Measurements from ENCODE around the gene STRN3.
A peak's percentile ranks its signal among the peaks of the same experiment; 100 is the strongest.
"Not testable (repeated sequence)": the region's sequence is repeated elsewhere in the genome, so short reads cannot be mapped to it uniquely, and the experiment has no call there.

Gene STRN3

DNA sequence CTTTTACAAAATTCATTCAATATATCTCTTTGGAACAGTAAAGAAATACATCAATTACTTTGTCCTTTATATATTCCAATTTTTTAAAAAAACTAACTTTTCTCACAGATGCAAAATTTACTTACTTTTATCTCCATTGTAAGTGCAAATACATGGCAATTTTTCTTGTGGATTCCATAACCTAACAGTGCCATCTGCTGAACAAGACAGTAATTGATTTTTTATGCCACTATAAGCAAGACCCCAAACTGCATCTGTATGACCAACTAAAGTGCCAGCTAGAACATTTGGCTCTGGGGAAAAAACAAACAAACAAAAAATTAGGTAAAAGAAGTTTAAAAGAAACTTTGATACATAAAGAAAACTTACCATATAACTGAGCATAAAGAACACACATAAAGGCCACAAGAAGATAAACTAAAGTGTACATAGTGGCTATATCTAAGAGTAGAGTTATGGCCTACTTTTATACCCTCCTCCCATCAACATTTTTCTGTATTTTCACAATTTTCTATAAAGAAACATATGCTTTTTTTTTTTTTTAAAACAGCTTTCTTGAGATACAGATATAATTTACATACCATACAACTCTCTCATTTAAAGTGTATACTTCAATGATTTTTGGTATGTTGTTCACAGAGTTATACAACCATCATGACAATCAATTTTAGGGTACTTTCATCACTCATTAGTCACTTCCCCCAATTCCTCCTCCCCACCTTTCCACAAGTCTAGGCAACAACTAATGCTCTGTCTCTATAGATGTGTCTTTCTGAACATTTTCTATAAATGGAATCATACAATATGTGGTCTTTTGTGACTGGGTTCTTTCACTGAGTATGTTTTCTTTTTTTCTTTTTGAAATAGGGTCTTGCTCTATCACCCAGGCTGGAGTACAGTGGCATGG is 119.2 kb downstream of the STRN3 start:
- no peak for DNase-seq

DNA sequence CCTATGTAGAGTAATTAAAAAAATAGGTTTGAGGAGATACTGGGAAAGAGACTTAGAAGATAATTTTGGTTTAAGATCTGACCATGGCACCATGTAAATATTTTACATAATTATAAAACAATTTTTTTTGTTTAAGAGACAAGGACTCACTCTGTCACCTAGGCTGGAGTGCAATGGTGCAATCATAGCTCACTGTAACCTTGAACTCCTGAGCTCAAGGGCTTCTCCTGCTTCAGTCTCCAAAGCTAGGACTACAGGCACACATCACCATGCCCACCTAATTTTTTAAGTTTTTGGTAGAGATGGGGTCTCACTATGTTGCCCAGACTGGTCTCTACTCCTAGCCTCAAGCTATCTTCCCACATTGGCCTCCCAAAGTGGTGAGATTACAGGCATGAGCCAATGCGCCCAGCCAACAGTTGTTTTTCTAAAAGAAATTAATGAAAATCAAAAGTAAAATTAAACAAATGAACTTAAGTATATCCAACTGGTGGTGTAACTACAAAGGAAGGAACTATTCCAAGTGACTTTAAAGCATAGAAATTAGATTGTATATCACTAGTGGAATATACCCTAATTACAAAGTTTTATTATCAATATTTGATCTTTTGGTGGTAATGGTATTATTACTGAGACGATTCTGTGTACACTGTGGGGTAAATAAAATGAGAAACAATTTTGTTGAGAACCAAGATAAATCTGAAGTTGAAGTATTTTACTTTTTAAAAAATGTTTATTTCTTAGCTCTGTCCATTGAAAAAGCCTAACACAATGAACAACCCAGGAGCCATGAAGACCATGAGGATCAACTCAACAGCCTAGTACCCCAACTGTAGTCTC is 122.7 kb downstream of the STRN3 start:
- DNase-seq = no peak

DNA sequence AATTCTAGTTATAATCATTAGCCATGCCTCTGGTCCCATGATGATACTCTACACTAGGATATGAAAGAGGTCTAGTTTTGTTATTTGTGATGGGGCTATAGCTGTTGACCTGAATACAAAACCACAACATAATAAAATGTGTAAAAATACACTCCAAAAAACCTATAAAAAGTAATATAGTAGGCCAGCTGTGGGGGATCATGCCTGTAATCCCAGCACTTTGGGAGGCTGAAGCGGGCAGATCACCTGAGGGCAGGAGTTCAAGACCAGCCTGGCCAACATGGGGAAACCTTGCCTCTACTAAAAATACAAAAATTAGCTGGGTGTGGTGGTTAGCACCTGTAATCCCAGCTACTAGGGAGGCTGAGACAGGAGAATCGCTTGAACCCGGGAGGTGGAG is 129.1 kb downstream of the STRN3 start:
- not testable (repeated sequence) for DNase-seq

DNA sequence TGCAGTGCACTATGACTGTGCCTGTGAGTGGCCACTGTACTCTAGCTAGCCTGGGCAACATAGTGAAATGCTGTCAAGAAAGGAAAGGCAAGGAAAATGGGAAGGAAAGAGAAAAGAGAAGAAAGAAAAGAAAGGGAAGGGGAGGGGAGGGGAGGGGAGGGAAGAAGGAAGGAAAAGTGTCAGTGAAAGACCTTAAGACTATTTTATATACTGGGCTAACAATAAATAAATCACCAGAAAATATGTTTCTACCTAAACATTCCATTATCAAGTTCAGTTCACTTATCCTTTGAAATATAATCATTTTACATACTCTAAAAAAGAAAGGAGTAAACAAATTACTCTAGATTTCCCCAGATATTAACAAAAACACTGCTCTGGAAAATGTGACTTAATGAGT is 129.7 kb downstream of the STRN3 start:
- no peak for DNase-seq

DNA sequence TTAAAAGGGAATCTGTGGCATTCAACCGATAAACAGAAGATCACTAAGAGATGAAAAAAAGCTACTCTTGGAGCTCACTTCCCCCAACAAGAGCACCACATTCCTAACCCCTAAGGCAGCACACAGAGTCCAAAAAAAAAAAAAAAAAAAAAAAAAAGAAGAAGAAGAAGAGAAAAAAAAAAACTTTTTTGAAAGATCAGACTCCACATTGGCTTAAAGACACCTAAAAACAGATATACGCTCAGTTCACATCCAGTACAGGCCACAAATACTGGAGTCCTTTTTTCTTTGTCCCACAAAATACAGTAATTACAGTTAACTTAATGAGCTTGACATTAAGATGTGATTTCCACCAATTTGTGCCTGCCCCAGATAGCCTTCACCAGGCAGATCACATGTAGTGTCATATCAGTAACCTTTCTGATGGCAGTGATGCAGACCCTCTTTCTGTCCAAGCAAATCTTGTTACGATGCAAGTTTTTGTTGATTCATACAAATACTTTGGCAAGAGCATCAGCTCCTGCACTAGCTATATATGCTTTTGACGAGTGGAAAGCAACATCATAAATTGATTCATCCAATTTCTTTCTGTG is 131.2 kb downstream of the STRN3 start:
- DNase-seq = no peak

DNA sequence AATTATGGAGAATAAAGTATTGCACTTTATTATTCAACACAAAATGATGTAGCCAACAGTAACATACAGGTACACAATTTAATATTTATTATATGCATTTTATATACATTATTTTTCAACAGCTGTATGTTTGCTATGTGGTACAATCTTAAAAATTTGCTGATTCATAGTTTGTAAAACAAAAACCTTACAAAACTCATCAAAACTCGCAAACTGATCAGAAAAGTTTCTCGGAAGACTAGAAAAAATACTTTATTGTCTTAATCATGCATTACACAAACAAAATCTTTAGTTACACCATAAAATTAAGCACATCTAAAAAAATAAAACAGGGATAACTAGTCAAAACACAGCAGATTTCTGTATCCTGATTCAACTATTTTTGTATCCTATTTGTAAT is 132.4 kb downstream of the STRN3 start:
- DNase-seq = no peak

DNA sequence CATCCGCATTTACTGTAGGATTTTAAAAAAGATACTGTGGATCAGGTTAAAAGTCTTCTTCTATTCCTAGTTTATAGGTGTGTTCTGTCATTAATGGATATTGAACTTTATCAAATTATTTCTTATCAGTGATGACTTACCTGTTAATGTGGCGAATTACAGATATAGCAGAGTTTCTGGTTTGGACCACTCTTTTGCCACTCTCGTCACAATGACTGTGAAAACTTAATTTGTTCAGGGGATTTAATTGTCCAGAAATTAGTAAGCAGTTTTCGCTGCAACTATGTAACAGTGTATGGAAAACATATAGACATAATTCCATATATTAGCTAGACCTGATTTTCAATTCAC is 137.0 kb downstream of the STRN3 start:
- DNase-seq = no peak

DNA sequence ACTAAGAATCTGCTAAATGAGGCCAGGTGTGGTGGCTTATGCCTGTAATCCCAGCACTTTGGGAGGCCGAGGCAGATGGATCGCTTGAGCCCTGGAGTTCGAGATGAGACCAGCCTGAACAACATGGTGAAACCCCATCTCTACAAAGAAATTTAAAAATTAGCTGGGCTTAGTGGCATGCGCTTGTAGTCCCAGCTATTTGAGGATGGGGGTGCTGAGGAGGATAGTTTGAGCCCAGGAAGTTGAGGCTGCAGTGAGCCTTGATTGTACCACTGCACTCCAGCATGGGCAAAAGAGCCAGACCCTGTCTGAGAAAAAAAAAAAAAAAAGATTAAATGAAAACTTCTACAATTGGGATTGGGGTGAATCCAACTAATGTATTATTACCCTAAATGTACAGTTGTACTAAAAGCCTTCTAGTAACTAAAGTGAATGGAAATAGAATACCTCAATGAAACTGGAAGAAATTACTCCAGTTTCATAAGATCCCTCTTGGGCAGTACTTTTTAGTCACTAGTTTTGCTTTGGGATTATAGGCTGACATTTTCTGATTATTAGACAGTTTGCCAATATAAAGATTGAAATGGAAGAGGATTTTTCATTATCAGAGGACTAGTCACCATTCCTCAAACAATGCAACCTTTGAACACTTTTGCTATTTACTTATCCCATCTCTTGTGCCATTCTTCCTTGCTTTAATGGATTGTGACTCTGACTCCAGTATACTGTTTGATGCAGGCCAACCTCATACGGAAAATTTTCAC is 137.5 kb downstream of the STRN3 start:
- DNase-seq = peak; percentile 47

DNA sequence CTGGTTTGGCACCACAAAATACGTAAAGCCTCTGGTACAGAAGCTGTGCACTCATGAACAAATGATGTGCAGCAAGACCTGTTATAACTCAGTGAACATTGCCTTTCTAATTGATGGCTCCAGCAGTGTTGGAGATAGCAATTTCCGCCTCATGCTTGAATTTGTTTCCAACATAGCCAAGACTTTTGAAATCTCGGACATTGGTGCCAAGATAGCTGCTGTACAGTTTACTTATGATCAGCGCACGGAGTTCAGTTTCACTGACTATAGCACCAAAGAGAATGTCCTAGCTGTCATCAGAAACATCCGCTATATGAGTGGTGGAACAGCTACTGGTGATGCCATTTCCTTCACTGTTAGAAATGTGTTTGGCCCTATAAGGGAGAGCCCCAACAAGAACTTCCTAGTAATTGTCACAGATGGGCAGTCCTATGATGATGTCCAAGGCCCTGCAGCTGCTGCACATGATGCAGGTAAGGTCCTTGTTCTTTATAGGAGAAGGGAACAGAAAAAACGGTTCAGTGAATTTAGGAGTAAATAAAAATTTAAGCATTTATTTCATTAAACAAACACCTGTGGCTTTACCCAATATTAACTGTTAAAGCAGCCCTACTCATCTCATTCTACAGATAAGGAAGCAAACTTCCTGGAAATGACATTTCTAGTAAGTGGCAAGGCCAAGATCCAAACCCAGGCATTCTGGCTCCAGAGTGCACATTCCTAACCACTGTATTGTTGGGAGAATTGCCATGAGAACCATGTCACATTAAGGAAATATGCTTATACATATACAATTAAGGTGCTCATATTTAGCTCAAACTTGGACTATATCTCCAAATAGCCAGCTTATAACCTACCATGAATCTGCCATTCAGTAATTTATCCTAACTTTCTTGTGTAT is 140.1 kb downstream of the STRN3 start:
- DNase-seq = no peak

DNA sequence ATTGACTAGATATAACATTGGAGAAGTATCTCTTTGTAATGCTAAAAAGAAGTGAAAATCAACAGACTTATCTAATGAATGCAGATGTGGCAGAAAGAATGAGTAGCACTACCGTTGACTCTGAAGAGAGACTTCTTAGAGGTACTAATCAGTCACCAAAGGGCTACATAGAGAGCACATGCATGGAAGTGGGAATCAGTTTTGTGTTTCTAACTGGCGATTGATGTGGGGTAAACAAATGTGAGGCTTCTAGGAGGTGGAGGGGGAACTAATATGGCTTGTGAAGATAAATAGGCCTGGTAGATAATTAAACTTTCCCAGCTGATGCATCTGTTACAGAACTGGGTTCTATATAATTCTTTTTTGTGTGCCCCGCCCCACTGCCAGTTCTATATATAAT is 141.3 kb downstream of the STRN3 start:
- no peak for DNase-seq

DNA sequence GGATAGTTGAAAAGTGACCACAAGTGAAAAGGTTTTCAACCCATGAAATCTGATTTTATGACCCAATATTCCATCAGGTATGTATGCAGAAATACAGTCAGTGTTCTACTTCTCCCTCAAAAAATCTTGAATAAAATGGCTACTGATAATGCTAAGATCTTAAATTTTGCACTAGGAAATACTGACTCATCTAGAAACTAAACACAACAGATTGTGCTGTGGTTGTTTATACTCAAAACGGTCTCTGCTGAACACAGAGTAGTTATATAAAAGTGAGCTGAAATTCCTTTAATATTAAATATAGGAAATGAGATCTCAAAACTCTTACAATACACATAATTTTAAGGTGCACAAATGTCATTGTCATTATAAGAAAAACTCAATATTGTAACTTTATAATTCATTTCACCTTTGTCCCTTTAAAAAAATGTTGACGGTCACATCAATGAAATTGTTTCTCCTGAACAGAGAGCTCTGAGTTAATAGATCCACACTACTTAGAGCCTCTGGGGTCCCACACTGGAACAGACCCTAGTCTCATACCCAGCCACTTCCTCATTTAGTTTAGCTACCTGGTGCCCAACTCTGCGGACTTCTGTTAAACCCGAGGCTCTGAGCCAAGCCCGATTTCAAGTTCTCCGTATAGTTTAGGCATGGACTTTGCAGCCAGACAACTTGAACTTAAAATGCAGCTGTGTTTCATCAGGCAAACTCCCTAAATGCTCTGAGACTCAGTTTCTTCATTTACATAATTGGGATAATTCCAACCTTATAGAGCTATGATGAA is 142.5 kb downstream of the STRN3 start:
- no peak for DNase-seq

DNA sequence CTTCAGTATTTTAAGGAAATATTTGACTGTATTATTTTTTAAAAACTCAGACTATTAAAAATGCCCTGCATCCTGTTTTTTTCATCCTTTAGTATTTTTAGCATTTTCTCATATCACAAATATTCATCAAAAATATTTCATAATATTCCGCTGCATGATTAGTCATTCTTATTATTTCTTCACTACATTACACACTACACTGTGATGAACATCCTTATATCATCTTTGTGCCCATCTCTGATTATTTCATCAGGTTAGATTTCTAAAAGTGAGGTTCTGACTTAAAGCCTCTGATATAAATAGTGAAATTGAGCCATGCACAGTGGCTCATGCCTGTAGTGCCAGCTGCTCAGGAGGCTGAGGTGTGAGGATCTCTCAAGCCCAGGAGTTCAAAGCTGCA is 143.7 kb downstream of the STRN3 start:
- no peak for DNase-seq

DNA sequence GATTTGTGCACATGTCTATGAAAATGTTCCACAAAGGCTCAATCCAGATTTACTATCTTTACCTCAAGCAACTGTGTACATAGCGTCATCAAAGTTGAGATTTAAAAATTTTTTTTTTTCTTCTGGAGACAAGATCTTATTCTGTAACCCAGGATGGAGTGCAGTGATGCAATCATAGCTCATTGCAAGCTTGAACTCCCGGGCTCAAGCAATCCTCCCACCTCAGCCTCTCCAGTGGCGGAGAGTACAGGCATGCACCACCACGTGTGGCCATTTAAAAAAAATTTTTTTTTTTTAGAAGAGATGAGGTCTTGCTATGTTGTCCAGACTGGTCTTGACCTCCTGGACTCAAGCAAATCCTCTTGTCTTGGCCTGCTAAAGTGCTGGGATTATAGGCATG is 149.5 kb downstream of the STRN3 start:
- no peak for DNase-seq

DNA sequence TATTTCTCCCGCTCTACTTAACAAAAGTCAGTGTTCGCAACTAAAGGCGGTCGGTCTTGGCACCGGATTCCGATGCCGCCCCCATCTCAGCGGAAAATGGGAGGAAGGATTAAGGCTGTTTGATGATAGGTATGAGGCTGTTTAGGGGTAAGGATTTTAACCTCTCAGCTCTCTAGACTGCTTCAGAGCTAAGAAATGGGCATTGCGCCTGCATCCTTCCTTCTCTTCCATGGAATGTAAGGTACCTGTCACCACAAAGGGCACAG is 150.5 kb downstream of the STRN3 start:
- DNase-seq = no peak

DNA sequence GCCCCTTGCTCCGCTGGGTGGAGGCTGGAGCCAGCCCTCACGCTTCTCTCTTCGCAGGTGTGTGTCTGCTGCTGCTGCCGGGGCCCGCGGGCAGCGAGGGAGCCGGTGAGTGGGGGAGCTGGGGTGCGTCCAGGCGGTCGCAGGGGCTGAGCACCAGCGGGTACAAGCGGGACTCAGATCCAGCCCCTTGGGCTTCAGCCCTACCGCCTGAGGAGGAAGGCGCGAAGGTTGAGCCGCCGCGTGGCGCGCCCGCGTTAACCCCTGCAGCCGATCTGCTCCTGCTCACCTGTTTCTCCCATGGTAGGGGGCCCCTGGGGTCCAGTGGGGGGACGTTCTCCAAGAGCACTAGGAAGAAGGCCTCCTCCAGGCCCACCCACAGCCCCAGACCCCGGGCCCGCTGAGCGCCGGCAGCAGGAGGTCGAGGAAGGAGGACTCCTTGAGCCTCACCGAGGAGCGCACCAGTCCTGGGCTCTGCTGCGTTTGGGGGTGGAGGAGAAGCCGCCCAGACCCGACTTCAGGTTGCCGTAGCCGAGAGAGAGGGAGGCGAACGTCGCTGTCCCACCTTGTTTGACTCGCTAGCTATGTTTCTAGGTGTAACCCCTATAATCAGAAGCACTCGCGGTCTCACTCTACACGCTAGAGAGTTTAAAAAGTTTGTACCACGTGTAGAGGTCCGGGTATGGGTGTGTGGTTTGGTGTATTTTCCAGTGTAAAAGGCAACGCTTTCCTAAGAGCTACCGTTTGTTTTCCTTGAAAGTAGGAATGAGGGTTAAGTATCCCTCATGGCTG is 151.0 kb downstream of the STRN3 start:
- DNase-seq = no peak

DNA sequence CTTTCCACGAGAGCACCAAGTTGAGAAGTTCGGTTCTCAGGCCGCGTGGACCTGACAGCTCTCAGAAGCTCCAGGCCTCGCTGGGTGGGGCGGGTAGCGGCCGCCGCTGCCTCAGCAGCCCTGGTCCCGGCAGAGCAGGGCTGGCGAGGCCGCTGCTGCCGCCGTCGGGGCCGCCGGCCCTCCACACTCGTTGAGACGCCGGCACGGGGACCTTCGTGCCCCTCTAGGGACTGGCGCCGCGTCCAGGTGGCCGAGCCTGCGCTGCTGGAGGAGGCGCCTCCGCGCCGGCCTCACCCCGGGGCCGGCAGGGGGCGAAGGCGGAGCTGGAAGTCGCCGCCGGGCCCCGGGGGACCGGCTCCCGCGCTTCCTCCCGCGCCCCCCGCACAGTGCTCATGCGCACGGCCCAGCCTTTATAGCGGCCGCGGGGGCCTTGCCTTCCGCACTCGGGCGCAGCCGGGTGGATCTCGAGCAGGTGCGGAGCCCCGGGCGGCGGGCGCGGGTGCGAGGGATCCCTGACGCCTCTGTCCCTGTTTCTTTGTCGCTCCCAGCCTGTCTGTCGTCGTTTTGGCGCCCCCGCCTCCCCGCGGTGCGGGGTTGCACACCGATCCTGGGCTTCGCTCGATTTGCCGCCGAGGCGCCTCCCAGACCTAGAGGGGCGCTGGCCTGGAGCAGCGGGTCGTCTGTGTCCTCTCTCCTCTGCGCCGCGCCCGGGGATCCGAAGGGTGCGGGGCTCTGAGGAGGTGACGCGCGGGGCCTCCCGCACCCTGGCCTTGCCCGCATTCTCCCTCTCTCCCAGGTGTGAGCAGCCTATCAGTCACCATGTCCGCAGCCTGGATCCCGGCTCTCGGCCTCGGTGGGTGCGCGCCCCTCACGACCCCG is 151.8 kb downstream of the STRN3 start, which contains the start of gene COCH:
Gene COCH, plus strand, starts transcription at position 440 of the 879 bp plus-strand sequence. Its CDS starts 380 bp downstream, at position 820.
- peak; percentile 31 for DNase-seq

DNA sequence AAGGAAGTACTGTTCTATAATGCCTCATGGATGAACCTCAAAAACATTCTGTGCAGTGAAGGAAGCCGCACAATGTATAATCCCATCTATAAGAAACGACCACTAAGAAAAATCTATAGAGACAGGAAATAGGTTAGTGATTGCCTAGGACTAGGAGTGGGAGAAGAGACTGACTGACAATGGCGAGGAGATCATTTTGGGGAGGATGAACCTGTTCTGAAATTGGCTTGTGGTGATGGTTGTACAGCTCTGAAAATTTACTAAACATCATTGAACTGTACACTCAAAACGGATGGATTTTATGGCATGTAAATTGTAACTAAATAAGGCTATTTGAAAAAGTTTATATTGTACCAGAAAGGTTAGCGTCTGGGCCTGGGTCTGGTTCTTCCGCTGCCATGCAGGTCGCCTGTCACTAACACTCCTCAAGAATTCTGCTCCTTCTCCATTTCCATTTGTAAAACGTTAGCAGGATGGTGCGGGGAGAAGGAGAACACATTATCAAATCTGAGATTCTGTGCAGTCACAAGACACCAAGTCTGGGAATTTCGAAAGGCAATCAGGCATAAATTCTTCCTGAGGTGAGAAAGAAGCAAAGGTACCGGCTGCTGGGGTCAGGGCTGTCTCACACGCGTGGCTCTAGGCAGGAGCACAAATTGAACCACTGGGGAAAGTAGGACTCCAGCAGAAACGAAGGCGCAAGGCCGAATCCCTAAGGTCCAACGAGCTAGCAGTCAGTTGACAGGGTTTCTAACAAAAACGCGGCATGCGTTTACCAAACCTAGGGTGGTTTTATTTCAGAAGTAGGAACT is 152.7 kb downstream of the STRN3 start:
- DNase-seq = no peak

DNA sequence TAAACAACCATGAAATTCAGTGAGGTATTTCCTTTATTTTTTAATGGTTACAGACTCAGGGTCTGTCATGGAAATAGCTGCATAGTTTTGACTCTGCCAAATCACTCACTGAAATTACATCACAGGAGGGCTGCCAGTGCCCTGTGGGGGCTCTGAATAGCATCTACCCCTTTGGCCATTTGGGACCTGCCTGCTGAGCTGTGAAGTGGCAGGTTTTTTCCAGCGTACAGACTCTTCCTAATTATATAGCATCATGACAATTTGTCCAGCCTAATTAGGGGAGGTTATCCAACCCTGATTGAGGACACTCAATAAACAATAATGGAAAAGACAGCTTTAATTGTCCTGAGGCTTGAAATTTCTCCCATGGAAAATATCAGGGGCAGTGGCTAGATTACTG is 153.6 kb downstream of the STRN3 start:
- no peak for DNase-seq

Data from NCI-H524 treated with DMSO at 0.1 percent for 48 hours (cell line).